SJCRH30 (cell line): Measurements from ENCODE around the gene CPSF4L. TPM values are rescaled to one million over a fixed set of nuclear protein-coding genes. Genes with fewer than 3 reads are reported as not detected.
A peak's percentile ranks its signal among the peaks of the same experiment; 100 is the strongest.

Experiments
- DNase-seq, 2 experiments: peaks; one replicate each; pipeline ENCODE4 v3.0.0-alpha.2; 2015 to 2020
- H3K27ac ChIP-seq: fragments of 250-450 bp; sonication (Bioruptor Pico); 2 replicates; pipeline ENCODE4 v1.5.1; 2020; ENCODE audit warnings: mild to moderate bottlenecking, moderate library complexity
- H3K27me3 ChIP-seq: fragments of 250-450 bp; sonication (Bioruptor Pico); 2 replicates; pipeline ENCODE4 v1.5.1; 2020; ENCODE audit warnings: mild to moderate bottlenecking, moderate library complexity
- H3K36me3 ChIP-seq: fragments of 250-450 bp; sonication (Bioruptor Pico); 2 replicates; pipeline ENCODE4 v1.5.1; 2020; ENCODE audit warnings: mild to moderate bottlenecking, moderate library complexity
- H3K4me1 ChIP-seq: fragments of 250-450 bp; sonication (Bioruptor Pico); 2 replicates; pipeline ENCODE4 v1.5.1; 2020; ENCODE audit warnings: mild to moderate bottlenecking, moderate library complexity
- H3K4me3 ChIP-seq: fragments of 250-450 bp; sonication (Bioruptor Pico); 2 replicates; pipeline ENCODE4 v1.5.1; 2020; ENCODE audit warnings: mild to moderate bottlenecking, moderate library complexity
- H3K9me3 ChIP-seq: fragments of 250-450 bp; sonication (Bioruptor Pico); replicated peaks from 2 replicates; pipeline ENCODE4 v1.5.1; 2020; ENCODE audit warnings: mild to moderate bottlenecking, moderate library complexity
- total RNA-seq: library from RNA; depleted of rRNA; stranded (reverse); fragments of >200 nt; shearing (Covaris generic); gene quantifications from 2 replicates; pipeline ENCODE4 v1.2.3, GENCODE V29; 2014

The CPSF4L gene
- total RNA-seq, 1 experiment from 2014 or later: not detected

GRCh38 chr17:73224237-73224636 lies 37.4 kb downstream of the CPSF4L start:
- peaks cover 38% of the 10 kb centered on the region for H3K36me3 ChIP-seq
- peaks cover 27% of the 10 kb centered on the region for H3K4me1 ChIP-seq
- no peak overlapping the region for H3K27ac ChIP-seq
- H3K4me3 ChIP-seq: no peak overlapping the region
- H3K27me3 ChIP-seq: no peaks in the 10 kb centered on the region
- no peaks in the 10 kb centered on the region for H3K9me3 ChIP-seq
- DNase-seq: no peak

- Histone ChIP-seq H3K4me1 (peaks cover 22% of the 10 kb centered on the region), H3K27ac (no peak overlapping the region)
Observed at GRCh38 chr17:73223626-73224230, 38.0 kb downstream of the CPSF4L start.

GRCh38 chr17:73215447-73215846 lies 46.2 kb downstream of the CPSF4L start:
- H3K4me1 ChIP-seq: no peaks in the 10 kb centered on the region
- no peak overlapping the region for H3K4me3 ChIP-seq
- DNase-seq: no peak
- H3K27me3 ChIP-seq: no peaks in the 10 kb centered on the region
- no peak overlapping the region for H3K27ac ChIP-seq
- H3K9me3 ChIP-seq: no peaks in the 10 kb centered on the region
- H3K36me3 ChIP-seq: peaks cover 48% of the 10 kb centered on the region

More at GRCh38 chr17:73223626-73224230, 38.0 kb downstream of the CPSF4L start:
- Histone ChIP-seq H3K36me3 (peaks cover 38% of the 10 kb centered on the region), H3K9me3 (no peaks in the 10 kb centered on the region), H3K27me3 (no peaks in the 10 kb centered on the region), H3K4me3 (no peak overlapping the region)
- no peak for DNase-seq

DNA sequence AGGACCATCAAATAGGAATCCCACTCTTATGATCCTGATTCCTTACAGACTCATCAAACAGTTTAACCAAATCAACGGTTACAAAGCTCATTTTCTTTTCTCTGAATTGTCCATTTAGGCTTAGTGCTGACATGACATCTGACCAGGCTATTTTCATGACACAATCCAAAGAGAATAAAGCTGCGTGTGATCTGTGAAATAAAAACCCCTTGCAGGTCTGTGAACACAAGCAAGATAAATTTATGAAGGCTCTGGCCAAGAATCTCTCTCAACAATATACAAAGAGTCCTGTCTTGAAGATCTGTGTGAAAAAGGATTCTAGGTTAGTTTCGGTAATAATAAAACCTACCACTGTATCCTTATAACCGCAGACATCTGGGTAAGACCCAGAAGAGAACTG lies 46.8 kb downstream of the CPSF4L start:
- Histone ChIP-seq H3K9me3 (no peaks in the 10 kb centered on the region), H3K27ac (no peak overlapping the region), H3K4me3 (no peak overlapping the region), H3K36me3 (peaks cover 48% of the 10 kb centered on the region), H3K27me3 (no peaks in the 10 kb centered on the region), H3K4me1 (no peaks in the 10 kb centered on the region)
- DNase-seq: no peak

DNA sequence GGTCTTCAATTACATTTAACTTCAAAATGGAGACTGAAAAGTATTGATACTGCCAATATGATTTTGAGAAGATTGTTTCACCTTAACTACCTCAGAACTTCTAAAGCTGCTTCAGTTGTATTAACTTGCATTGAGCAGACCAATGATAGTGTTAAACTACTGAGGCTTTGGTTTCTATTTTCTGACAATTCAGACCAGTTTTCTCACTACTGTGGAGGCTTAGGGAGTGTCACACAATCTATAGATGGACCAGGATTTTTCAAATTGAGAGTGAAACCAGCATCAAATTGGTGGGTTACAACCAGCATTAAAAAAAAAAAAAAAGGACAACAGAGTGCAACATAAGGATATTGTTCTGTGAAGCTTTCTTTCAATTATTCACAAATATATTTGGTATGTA lies 47.7 kb downstream of the CPSF4L start:
- H3K36me3 ChIP-seq: peaks cover 56% of the 10 kb centered on the region
- no peak overlapping the region for H3K4me3 ChIP-seq
- no peaks in the 10 kb centered on the region for H3K9me3 ChIP-seq
- no peaks in the 10 kb centered on the region for H3K4me1 ChIP-seq
- no peaks in the 10 kb centered on the region for H3K27me3 ChIP-seq
- H3K27ac ChIP-seq: no peak overlapping the region
- no peak for DNase-seq

DNA sequence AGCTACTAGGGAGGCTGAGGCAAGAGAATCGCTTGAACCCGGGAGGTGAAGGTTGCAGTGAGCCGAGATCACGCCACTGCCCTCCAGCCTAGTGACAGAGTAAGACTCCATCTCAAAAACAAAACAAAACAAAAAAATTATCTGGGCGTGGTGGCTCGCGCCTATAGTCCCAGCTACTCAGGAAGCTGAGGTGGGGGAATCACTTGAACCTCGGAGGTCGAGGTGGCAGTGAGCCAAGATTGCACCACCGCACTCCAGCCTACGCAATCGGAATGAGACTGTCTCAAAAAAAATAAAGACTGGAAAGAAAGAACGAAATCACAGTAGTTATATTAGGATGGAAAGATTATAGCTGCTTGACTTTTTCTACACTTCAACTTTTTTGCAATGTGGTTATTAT lies 49.9 kb downstream of the CPSF4L start:
- Histone ChIP-seq H3K27ac (no peak overlapping the region), H3K27me3 (no peaks in the 10 kb centered on the region), H3K9me3 (no peaks in the 10 kb centered on the region), H3K4me3 (no peak overlapping the region), H3K4me1 (no peaks in the 10 kb centered on the region), H3K36me3 (peaks cover 62% of the 10 kb centered on the region)
- DNase-seq: no peak

- H3K27ac ChIP-seq: no peak overlapping the region
- no peaks in the 10 kb centered on the region for H3K9me3 ChIP-seq
- DNase-seq: peak in 1 of 2 experiments; percentile 31
- H3K4me1 ChIP-seq: no peaks in the 10 kb centered on the region
- H3K27me3 ChIP-seq: no peaks in the 10 kb centered on the region
- peaks cover 70% of the 10 kb centered on the region for H3K36me3 ChIP-seq
- H3K4me3 ChIP-seq: no peak overlapping the region
Observed at GRCh38 chr17:73210002-73210678, 51.5 kb downstream of the CPSF4L start.

- H3K27ac ChIP-seq: no peak overlapping the region
- H3K27me3 ChIP-seq: no peaks in the 10 kb centered on the region
- no peaks in the 10 kb centered on the region for H3K4me1 ChIP-seq
- no peaks in the 10 kb centered on the region for H3K9me3 ChIP-seq
- no peak for DNase-seq
- peaks cover 71% of the 10 kb centered on the region for H3K36me3 ChIP-seq
- no peak overlapping the region for H3K4me3 ChIP-seq
Observed at GRCh38 chr17:73209436-73209835, 52.2 kb downstream of the CPSF4L start.

GRCh38 chr17:73208139-73208827 lies 53.4 kb downstream of the CPSF4L start:
- DNase-seq: no peak
- Histone ChIP-seq H3K36me3 (peaks cover 73% of the 10 kb centered on the region), H3K27me3 (no peaks in the 10 kb centered on the region), H3K4me3 (no peak overlapping the region), H3K4me1 (no peaks in the 10 kb centered on the region), H3K9me3 (no peaks in the 10 kb centered on the region), H3K27ac (no peak overlapping the region)

DNA sequence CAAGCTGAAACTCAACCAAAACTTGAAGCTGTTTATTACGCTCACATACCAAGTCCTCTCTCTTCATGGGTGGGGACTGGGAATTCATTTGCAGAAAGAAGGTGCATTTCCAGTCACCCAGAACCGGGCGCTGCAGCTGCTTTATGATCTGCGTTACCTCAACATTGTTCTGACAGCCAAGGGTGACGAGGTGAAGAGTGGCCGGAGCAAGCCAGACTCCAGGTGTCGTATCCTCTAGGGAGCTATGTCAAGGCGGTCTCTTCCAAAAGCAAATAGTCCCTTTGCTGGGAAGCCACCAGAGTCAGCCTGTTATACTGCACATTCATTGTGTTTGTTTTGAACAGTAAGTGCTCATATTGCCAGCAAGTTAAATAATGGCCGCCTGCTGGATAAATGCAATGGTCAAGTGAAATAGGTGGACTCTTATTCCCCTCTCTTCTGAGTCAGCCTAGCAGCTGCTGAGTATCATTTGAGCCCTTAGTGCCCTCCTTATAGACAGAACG lies 56.2 kb downstream of the CPSF4L start:
- no peak for DNase-seq
- Histone ChIP-seq H3K4me3 (no peak overlapping the region), H3K4me1 (no peaks in the 10 kb centered on the region), H3K27me3 (no peaks in the 10 kb centered on the region), H3K27ac (no peak overlapping the region), H3K36me3 (peaks cover 90% of the 10 kb centered on the region), H3K9me3 (no peaks in the 10 kb centered on the region)

GRCh38 chr17:73203788-73204479 lies 57.7 kb downstream of the CPSF4L start:
- Histone ChIP-seq H3K9me3 (no peaks in the 10 kb centered on the region), H3K27ac (no peak overlapping the region), H3K4me1 (no peaks in the 10 kb centered on the region), H3K4me3 (no peak overlapping the region), H3K36me3 (peaks cover 92% of the 10 kb centered on the region), H3K27me3 (no peaks in the 10 kb centered on the region)
- no peak for DNase-seq

DNA sequence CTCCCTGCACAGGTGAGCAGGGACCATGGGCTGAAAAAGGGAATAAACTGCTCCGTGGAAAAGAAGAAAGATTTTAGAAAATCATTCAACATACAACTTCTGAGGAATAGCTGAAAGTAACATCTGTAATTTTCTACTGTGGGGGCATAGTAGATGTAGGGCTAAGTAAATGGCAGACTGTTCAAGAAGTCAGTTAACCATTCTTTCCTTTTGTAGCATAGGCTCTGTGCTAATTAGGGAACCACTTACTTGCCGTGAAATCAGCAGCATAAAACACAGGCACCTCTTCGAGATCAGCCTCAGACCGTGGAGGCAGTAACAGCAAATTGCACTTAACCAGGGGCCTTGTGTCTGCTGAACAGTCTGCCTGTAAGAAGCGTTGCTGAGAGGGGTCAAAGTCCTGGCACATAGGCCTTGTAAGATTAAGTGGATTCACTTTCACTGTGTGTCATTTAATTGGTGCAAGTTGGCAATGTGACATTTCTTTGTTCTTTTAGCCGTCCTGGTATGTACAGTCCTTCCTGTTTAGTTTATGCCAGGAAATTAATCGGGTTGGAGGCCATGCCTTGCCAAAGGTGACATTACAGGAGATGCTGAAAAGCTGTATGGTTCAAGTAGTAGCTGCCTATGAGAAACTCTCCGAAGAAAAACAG lies 58.4 kb downstream of the CPSF4L start:
- Histone ChIP-seq H3K27me3 (no peaks in the 10 kb centered on the region), H3K36me3 (peaks cover 92% of the 10 kb centered on the region), H3K9me3 (no peaks in the 10 kb centered on the region), H3K4me1 (no peaks in the 10 kb centered on the region), H3K4me3 (no peak overlapping the region), H3K27ac (no peak overlapping the region)
- DNase-seq: no peak

- no peak for DNase-seq
- Histone ChIP-seq H3K27me3 (no peaks in the 10 kb centered on the region), H3K4me3 (no peak overlapping the region), H3K36me3 (peaks cover 93% of the 10 kb centered on the region), H3K27ac (no peak overlapping the region), H3K4me1 (no peaks in the 10 kb centered on the region), H3K9me3 (no peaks in the 10 kb centered on the region)
Observed at GRCh38 chr17:73201215-73202069, 60.2 kb downstream of the CPSF4L start.

DNA sequence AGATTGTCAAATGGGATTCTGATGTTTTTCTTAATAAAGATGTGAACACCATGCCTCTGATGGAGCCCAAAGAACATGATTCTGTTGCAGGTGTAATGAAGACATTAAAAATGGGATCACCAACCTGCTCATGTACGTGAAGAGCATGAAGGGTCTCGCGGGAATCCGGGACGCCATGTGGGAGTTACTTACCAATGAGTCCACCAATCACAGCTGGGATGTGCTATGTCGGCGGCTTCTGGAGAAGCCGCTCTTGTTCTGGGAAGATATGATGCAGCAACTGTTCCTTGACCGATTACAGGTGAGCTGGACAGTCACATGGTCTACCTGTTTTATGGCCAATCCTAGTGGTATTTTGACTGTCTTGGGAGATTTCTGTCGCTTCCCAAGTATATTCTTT lies 61.2 kb downstream of the CPSF4L start:
- H3K4me1 ChIP-seq: no peaks in the 10 kb centered on the region
- H3K4me3 ChIP-seq: no peak overlapping the region
- no peak for DNase-seq
- no peaks in the 10 kb centered on the region for H3K27me3 ChIP-seq
- H3K36me3 ChIP-seq: peaks cover 83% of the 10 kb centered on the region
- H3K27ac ChIP-seq: no peak overlapping the region
- H3K9me3 ChIP-seq: no peaks in the 10 kb centered on the region
